DND-41 (cell line): ENCODE data around the gene WDR36.

Source experiments
- CTCF ChIP-seq: IDR thresholded peaks from 2 replicates; pipeline ENCODE4 v1.5.1; 2012; ENCODE audit warnings: borderline replicate concordance, low read length, moderate library complexity, mild to moderate bottlenecking; ENCODE audit not compliant: poor library complexity, severe bottlenecking; ENCODE audit errors: extremely low read depth
- EZH2 ChIP-seq: IDR thresholded peaks from 3 replicates; pipeline ENCODE4 v1.6.1; 2012; ENCODE audit warnings: borderline replicate concordance, low read depth, mild to moderate bottlenecking, moderate library complexity, low read length, inconsistent platforms; ENCODE audit not compliant: severe bottlenecking

DNA sequence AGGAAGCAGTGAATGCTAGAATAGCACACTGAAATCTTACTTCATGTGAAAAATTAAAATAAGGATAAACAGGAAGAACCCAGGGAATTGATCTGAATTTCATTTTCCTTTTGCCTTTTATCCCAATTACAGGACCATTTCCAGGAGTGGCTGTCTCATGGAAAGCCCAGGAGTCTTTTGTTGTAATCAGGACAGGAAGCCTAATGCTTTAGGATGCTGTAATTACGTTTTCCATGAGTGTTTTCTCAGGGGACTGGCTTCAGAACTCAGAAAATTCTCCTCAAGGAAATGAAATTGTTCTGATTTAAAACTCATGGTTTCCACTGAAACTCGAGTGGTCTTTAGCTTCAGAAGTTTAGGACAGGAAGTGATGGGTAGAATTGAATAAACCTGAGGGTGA lies 75.4 kb downstream of the WDR36 start:
- TF ChIP-seq CTCF (no peak), EZH2 (no peak)
